H9 (cell line): ENCODE data around the gene DPH2. TPM values are rescaled to one million over a fixed set of nuclear protein-coding genes. Genes with fewer than 3 reads are reported as not detected.

Source experiments
- DNase-seq: peaks from one replicate; pipeline ENCODE4 v3.0.0-alpha.2; 2017
- H2AFZ ChIP-seq: one replicate; pipeline ENCODE4 v1.6.1; 2013; ENCODE audit warnings: mild to moderate bottlenecking, low read length, control low read depth, moderate library complexity
- H2AK5ac ChIP-seq: 2 replicates; pipeline ENCODE4 v1.6.1; 2013; ENCODE audit warnings: low read length, control low read depth, mixed read lengths; ENCODE audit not compliant: insufficient read length
- H2BK120ac ChIP-seq: one replicate; pipeline ENCODE4 v1.6.1; 2013; ENCODE audit warnings: low read depth, mild to moderate bottlenecking, low read length, control low read depth, inconsistent platforms; ENCODE audit not compliant: poor library complexity, severe bottlenecking
- H2BK12ac ChIP-seq: 2 replicates; pipeline ENCODE4 v1.6.1; 2013; ENCODE audit warnings: low read length, control low read depth, mixed read lengths, low read depth; ENCODE audit not compliant: insufficient read length
- H2BK15ac ChIP-seq: 2 replicates; pipeline ENCODE4 v1.6.1; 2013; ENCODE audit warnings: low read depth, low read length, control low read depth
- H2BK20ac ChIP-seq: one replicate; pipeline ENCODE4 v1.6.1; 2013; ENCODE audit warnings: low read depth, mild to moderate bottlenecking, low read length, control low read depth, inconsistent platforms; ENCODE audit not compliant: poor library complexity, severe bottlenecking
- H2BK5ac ChIP-seq: 2 replicates; pipeline ENCODE4 v1.6.1; 2013; ENCODE audit warnings: low read length, control low read depth, mixed read lengths; ENCODE audit not compliant: insufficient read length
- H3K14ac ChIP-seq: 2 replicates; pipeline ENCODE4 v1.6.1; 2013; ENCODE audit warnings: low read length, control low read depth; ENCODE audit not compliant: insufficient read depth
- H3K18ac ChIP-seq: 2 replicates; pipeline ENCODE4 v1.6.1; 2013; ENCODE audit warnings: low read depth, mild to moderate bottlenecking, mixed read lengths, low read length, control low read depth; ENCODE audit not compliant: insufficient read length
- H3K23ac ChIP-seq: 2 replicates; pipeline ENCODE4 v1.6.1; 2013; ENCODE audit warnings: low read length, control low read depth, mixed read lengths, low read depth; ENCODE audit not compliant: insufficient read length
- H3K23me2 ChIP-seq: 2 replicates; pipeline ENCODE4 v1.6.1; 2013; ENCODE audit warnings: low read depth, mild to moderate bottlenecking, mixed read lengths, low read length, control low read depth; ENCODE audit not compliant: insufficient read length, poor library complexity, severe bottlenecking
- H3K27ac ChIP-seq: 2 replicates; pipeline ENCODE4 v1.5.1; 2013; ENCODE audit warnings: low read length, control low read depth, mixed read lengths, low read depth; ENCODE audit not compliant: insufficient read length
- H3K27me3 ChIP-seq: 2 replicates; pipeline ENCODE4 v1.6.1; 2013; ENCODE audit warnings: low read length, control low read depth, inconsistent platforms; ENCODE audit not compliant: insufficient read depth
- H3K4ac ChIP-seq: 2 replicates; pipeline ENCODE4 v1.6.1; 2013; ENCODE audit warnings: low read depth, mild to moderate bottlenecking, control low read depth, inconsistent platforms, low read length, moderate library complexity
- H3K4me1 ChIP-seq: 2 replicates; pipeline ENCODE4 v1.6.1; 2013; ENCODE audit warnings: low read length, control low read depth, inconsistent platforms; ENCODE audit not compliant: insufficient read depth
- H3K4me2 ChIP-seq: 2 replicates; pipeline ENCODE4 v1.6.1; 2013; ENCODE audit warnings: low read length, control low read depth, mixed read lengths; ENCODE audit not compliant: insufficient read length, insufficient read depth
- H3K56ac ChIP-seq: 2 replicates; pipeline ENCODE4 v1.6.1; 2013; ENCODE audit warnings: low read depth, mild to moderate bottlenecking, mixed read lengths, low read length, control low read depth; ENCODE audit not compliant: insufficient read length
- H3K79me1 ChIP-seq: 2 replicates; pipeline ENCODE4 v1.6.1; 2013; ENCODE audit warnings: low read depth, mild to moderate bottlenecking, moderate library complexity, low read length, control low read depth, inconsistent platforms; ENCODE audit not compliant: insufficient read depth, poor library complexity, severe bottlenecking
- H3K79me2 ChIP-seq: 2 replicates; pipeline ENCODE4 v1.6.1; 2013; ENCODE audit warnings: low read length, control low read depth, inconsistent platforms; ENCODE audit not compliant: insufficient read depth
- H3K9ac ChIP-seq: 2 replicates; pipeline ENCODE4 v1.6.1; 2013; ENCODE audit warnings: low read length, control low read depth, mixed read lengths; ENCODE audit not compliant: insufficient read length; ENCODE audit errors: extremely low read depth
- H3K9me3 ChIP-seq: one replicate; pipeline ENCODE4 v1.6.1; 2013; ENCODE audit warnings: low read depth, low read length, inconsistent platforms; ENCODE audit not compliant: control insufficient read depth
- H3T11ph ChIP-seq: one replicate; pipeline ENCODE4 v1.6.1; 2013; ENCODE audit warnings: mild to moderate bottlenecking, low read length, control low read depth, inconsistent platforms
- H4K20me1 ChIP-seq: one replicate; pipeline ENCODE4 v1.6.1; 2013; ENCODE audit not compliant: control insufficient read depth, insufficient read length, insufficient read depth
- H4K5ac ChIP-seq: 2 replicates; pipeline ENCODE4 v1.6.1; 2013; ENCODE audit warnings: low read depth, mild to moderate bottlenecking, mixed read lengths, low read length, control low read depth; ENCODE audit not compliant: insufficient read length
- H4K8ac ChIP-seq: replicated peaks from 2 replicates; pipeline ENCODE4 v1.6.1; 2013; ENCODE audit warnings: low read length, control low read depth, mixed read lengths, low read depth; ENCODE audit not compliant: insufficient read length
- H4K91ac ChIP-seq: 2 replicates; pipeline ENCODE4 v1.6.1; 2013; ENCODE audit warnings: low read depth, mild to moderate bottlenecking, moderate library complexity, mixed read lengths, low read length, control low read depth; ENCODE audit not compliant: insufficient read length
- H3K27ac Mint-ChIP-seq, 3 experiments: 2 replicates in 2 of 3; 3 replicates in 1 of 3; pipeline ENCODE4 v1.8.0; 2020 to 2021; ENCODE audit warnings: mixed read lengths in 3 of 3, mild to moderate bottlenecking in 1 of 3, moderate library complexity in 1 of 3
- H3K27me3 Mint-ChIP-seq: 2 replicates; pipeline ENCODE4 v1.8.0; 2021; ENCODE audit warnings: low read depth, mild to moderate bottlenecking, moderate library complexity, mixed read lengths
- H3K36me3 Mint-ChIP-seq, 3 experiments: 2 replicates in 2 of 3; 3 replicates in 1 of 3; pipeline ENCODE4 v1.8.0; 2020 to 2021; ENCODE audit warnings: low read depth in 3 of 3, mixed read lengths in 3 of 3; ENCODE audit not compliant: insufficient read depth in 1 of 3
- H3K4me1 Mint-ChIP-seq, 2 experiments: 2 replicates each; pipeline ENCODE4 v1.8.0; 2020; ENCODE audit warnings: mixed read lengths in 2 of 2
- H3K4me3 Mint-ChIP-seq, 2 experiments: 2 replicates in 1 of 2; 3 replicates in 1 of 2; pipeline ENCODE4 v1.8.0; 2020 to 2021; ENCODE audit warnings: mild to moderate bottlenecking in 2 of 2, mixed read lengths in 2 of 2, moderate library complexity in 1 of 2
- H3K9me3 Mint-ChIP-seq, 2 experiments: 2 replicates in 1 of 2; 3 replicates in 1 of 2; pipeline ENCODE4 v1.8.0; 2020; ENCODE audit warnings: mild to moderate bottlenecking in 2 of 2, mixed read lengths in 2 of 2, moderate library complexity in 1 of 2
- WGBS: extraction: QIAGEN DNeasy Blood & Tissue Kit; methylation state at CpG from one replicate; pipeline ENCODE4 v1.1.7; 2013; ENCODE audit warnings: missing lambda C conversion rate, low lambda C conversion rate, mixed read lengths; ENCODE audit not compliant: insufficient read length; ENCODE audit errors: extremely low coverage; 5-methylcytosine and 5-hydroxymethylcytosine counted together
- total RNA-seq: library from RNA; stranded (reverse); gene quantifications from 2 replicates; pipeline ENCODE4 v1.2.1, GENCODE V29; 2021
- TF ChIP-seq, protein P1 (sequence below): fragments of 200-600 bp; sonication (generic); conservative IDR thresholded peaks from 3 replicates; pipeline ENCODE4 v1.8.0; 2021; ENCODE audit warnings: antibody characterized with exemption, mild to moderate bottlenecking

Gene DPH2
- total RNA-seq, 1 experiment from 2014 or later, result 74.4 TPM

DNA sequence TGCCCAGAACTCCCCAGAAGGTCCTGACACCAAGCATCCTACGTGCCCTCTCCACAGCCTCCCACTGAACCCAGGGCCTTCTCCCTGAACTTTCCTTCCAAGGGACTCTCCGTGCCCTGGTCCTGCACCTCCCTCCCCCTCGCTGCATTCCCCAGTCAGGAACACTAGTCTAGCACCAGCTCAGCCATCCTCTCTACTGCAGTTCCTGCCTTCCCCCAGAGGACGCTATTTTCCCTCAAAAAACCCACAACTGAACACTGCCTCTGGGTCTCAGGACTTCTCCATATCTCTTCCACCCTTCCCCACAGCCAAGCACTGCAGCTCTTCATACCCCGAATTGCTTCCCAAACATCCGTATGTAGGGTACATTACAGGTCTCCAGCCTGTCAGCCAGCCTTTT is 48.8 kb upstream of the DPH2 start:
- Histone ChIP-seq H2AK5ac (no peak overlapping the region), H2BK120ac (no peak overlapping the region), H3K79me1 (no peaks in the 10 kb centered on the region), H3K4ac (no peak overlapping the region), H3K9ac (no peak overlapping the region), H3K4me2 (no peak overlapping the region), H2BK5ac (no peak overlapping the region), H2BK12ac (no peak overlapping the region), H4K8ac (no peak overlapping the region), H3K56ac (no peak overlapping the region), H3T11ph (no peak overlapping the region), H2AFZ (no peak overlapping the region), H3K9me3 (no peaks in the 10 kb centered on the region), H4K91ac (no peak overlapping the region), H3K79me2 (no peaks in the 10 kb centered on the region), H3K23me2 (no peaks in the 10 kb centered on the region), H2BK15ac (no peak overlapping the region), H3K27ac (no peak overlapping the region), H3K18ac (no peak overlapping the region), H3K14ac (no peak overlapping the region), H3K23ac (no peak overlapping the region), H3K27me3 (no peaks in the 10 kb centered on the region), H4K5ac (no peak overlapping the region), H2BK20ac (no peak overlapping the region), H4K20me1 (no peaks in the 10 kb centered on the region), H3K4me1 (no peaks in the 10 kb centered on the region)
- WGBS, result no CpG with 5 or more reads among the region's 6 CpGs
- TF ChIP-seq, protein P1, sequence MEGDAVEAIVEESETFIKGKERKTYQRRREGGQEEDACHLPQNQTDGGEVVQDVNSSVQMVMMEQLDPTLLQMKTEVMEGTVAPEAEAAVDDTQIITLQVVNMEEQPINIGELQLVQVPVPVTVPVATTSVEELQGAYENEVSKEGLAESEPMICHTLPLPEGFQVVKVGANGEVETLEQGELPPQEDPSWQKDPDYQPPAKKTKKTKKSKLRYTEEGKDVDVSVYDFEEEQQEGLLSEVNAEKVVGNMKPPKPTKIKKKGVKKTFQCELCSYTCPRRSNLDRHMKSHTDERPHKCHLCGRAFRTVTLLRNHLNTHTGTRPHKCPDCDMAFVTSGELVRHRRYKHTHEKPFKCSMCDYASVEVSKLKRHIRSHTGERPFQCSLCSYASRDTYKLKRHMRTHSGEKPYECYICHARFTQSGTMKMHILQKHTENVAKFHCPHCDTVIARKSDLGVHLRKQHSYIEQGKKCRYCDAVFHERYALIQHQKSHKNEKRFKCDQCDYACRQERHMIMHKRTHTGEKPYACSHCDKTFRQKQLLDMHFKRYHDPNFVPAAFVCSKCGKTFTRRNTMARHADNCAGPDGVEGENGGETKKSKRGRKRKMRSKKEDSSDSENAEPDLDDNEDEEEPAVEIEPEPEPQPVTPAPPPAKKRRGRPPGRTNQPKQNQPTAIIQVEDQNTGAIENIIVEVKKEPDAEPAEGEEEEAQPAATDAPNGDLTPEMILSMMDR, result peak; percentile 37; the same call in 2 of the 3 replicates
- Mint-ChIP-seq H3K36me3 (peaks cover 2 to 10% (median 3%) of the 10 kb centered on the region in 3 experiments; a peak in 6 of 7 replicates), H3K27me3 (no peaks in the 10 kb centered on the region; the same call in 1 of the 2 replicates), H3K4me1 (peaks cover 2 to 3% of the 10 kb centered on the region in 2 experiments; a peak in 3 of 4 replicates), H3K27ac (no peak overlapping the region), H3K4me3 (no peak overlapping the region; a peak in 1 of 5 replicates), H3K9me3 (no peaks in the 10 kb centered on the region)
- no peak for DNase-seq
